HEK293 (cell line): Measurements from ENCODE around the gene CDKAL1.
"Not testable (repeated sequence)": the region's sequence is repeated elsewhere in the genome, so short reads cannot be mapped to it uniquely, and the experiment has no call there.

Source experiments
- CTCF ChIA-PET: fragments of 350-600 bp; formaldehyde crosslinking; extraction: SDS; loops from one replicate; lab custom pipeline; 2021; ENCODE audit warnings: antibody characterized with exemption; lab: Yijun Ruan, JAX
- POLR2A ChIA-PET: fragments of 300-600 bp; formaldehyde crosslinking; extraction: SDS; loops from one replicate; lab custom pipeline; 2020; ENCODE audit warnings: antibody characterized with exemption, inconsistent platforms; lab: Yijun Ruan, JAX
- H3K27ac ChIP-seq: fragments of 200-500 bp; sonication (Bioruptor generic); 2 replicates; pipeline ENCODE4 v1.5.1; 2014; ENCODE audit warnings: low read depth, low read length, control low read depth, inconsistent platforms; ENCODE audit errors: extremely low read depth
- H3K36me3 ChIP-seq, 2 experiments: fragments of 200-500 bp in 1 of 2; sonication (Bioruptor generic) in 1 of 2; 1 replicate in 1 of 2; 2 replicates in 1 of 2; pipeline ENCODE4 v1.5.1; 2014 to 2017; ENCODE audit warnings: inconsistent platforms in 2 of 2, low read length in 2 of 2; ENCODE audit not compliant: control insufficient read depth in 2 of 2, insufficient read depth in 1 of 2
- H3K4me1 ChIP-seq: fragments of 200-500 bp; sonication (Bioruptor generic); 2 replicates; pipeline ENCODE4 v1.5.1; 2014; ENCODE audit warnings: mild to moderate bottlenecking, low read length, inconsistent platforms; ENCODE audit not compliant: control insufficient read depth, insufficient read depth
- H3K4me3 ChIP-seq: 2 replicates; pipeline ENCODE4 v1.5.1; 2011; ENCODE audit warnings: low read depth, mild to moderate bottlenecking, control low read depth, low read length, moderate library complexity
- H3K9me3 ChIP-seq: fragments of 200-500 bp; sonication (Bioruptor generic); 2 replicates; pipeline ENCODE4 v1.5.1; 2014; ENCODE audit warnings: low read depth, low read length, inconsistent platforms; ENCODE audit not compliant: control insufficient read depth, insufficient read depth
- GLI2 ChIP-seq: fragments of 450-650 bp; formaldehyde crosslinking; IDR thresholded peaks from 2 replicates; pipeline ENCODE4; 2017; ENCODE audit warnings: missing biosample characterization, missing genetic modification characterization, low read depth, borderline replicate concordance
- ZBTB11 ChIP-seq: fragments of 450-650 bp; formaldehyde crosslinking; conservative IDR thresholded peaks from 2 replicates; pipeline ENCODE4 v1.5.1; 2016; ENCODE audit warnings: low read depth, missing biosample characterization, missing genetic modification characterization
- ZBTB8A ChIP-seq: fragments of 450-650 bp; formaldehyde crosslinking; IDR thresholded peaks from 2 replicates; pipeline ENCODE4 v1.5.1; 2016; ENCODE audit warnings: missing biosample characterization, missing genetic modification characterization
- ZNF121 ChIP-seq: fragments of 450-650 bp; formaldehyde crosslinking; IDR thresholded peaks from 2 replicates; pipeline ENCODE4 v1.5.1; 2016; ENCODE audit warnings: missing biosample characterization, missing genetic modification characterization
- ZNF140 ChIP-seq: fragments of 450-650 bp; formaldehyde crosslinking; IDR thresholded peaks from 2 replicates; pipeline ENCODE4 v1.5.1; 2016; ENCODE audit warnings: missing biosample characterization, missing genetic modification characterization
- ZNF266 ChIP-seq: fragments of 450-650 bp; formaldehyde crosslinking; IDR thresholded peaks from 2 replicates; pipeline ENCODE4 v1.5.1; 2016; ENCODE audit warnings: missing biosample characterization, missing genetic modification characterization, low read depth
- ZNF394 ChIP-seq: fragments of 450-650 bp; formaldehyde crosslinking; IDR thresholded peaks from 2 replicates; pipeline ENCODE4 v1.5.1; 2016; ENCODE audit warnings: missing biosample characterization, missing genetic modification characterization, mild to moderate bottlenecking, moderate library complexity, borderline replicate concordance
- ZNF426 ChIP-seq: fragments of 450-650 bp; formaldehyde crosslinking; IDR thresholded peaks from 2 replicates; pipeline ENCODE4 v1.5.1; 2017; ENCODE audit warnings: missing biosample characterization, missing genetic modification characterization, mild to moderate bottlenecking, inconsistent platforms, moderate library complexity
- ZNF433 ChIP-seq: fragments of 450-650 bp; formaldehyde crosslinking; IDR thresholded peaks from 2 replicates; pipeline ENCODE4 v1.5.1; 2016; ENCODE audit warnings: missing biosample characterization, missing genetic modification characterization, low read depth
- ZNF510 ChIP-seq: fragments of 450-650 bp; formaldehyde crosslinking; IDR thresholded peaks from 2 replicates; pipeline ENCODE4 v1.5.1; 2018; ENCODE audit warnings: mild to moderate bottlenecking, missing genetic modification characterization, missing biosample characterization; ENCODE audit not compliant: insufficient replicate concordance
- ZNF514 ChIP-seq: fragments of 450-650 bp; formaldehyde crosslinking; IDR thresholded peaks from 2 replicates; pipeline ENCODE4 v1.5.1; 2016; ENCODE audit warnings: missing biosample characterization, missing genetic modification characterization
- ZNF518A ChIP-seq: fragments of 450-650 bp; formaldehyde crosslinking; conservative IDR thresholded peaks from 2 replicates; pipeline ENCODE4 v1.5.1; 2016; ENCODE audit warnings: low read depth, missing biosample characterization, missing genetic modification characterization
- ZNF555 ChIP-seq: fragments of 450-650 bp; formaldehyde crosslinking; conservative IDR thresholded peaks from 2 replicates; pipeline ENCODE4 v1.5.1; 2017; ENCODE audit warnings: missing biosample characterization, mild to moderate bottlenecking, missing genetic modification characterization, inconsistent platforms
- ZNF560 ChIP-seq: fragments of 450-650 bp; formaldehyde crosslinking; IDR thresholded peaks from 2 replicates; pipeline ENCODE4 v1.5.1; 2017; ENCODE audit warnings: missing biosample characterization, missing genetic modification characterization, borderline replicate concordance
- ZNF623 ChIP-seq: fragments of 450-650 bp; formaldehyde crosslinking; IDR thresholded peaks from 2 replicates; pipeline ENCODE4 v1.5.1; 2016; ENCODE audit warnings: missing biosample characterization, missing genetic modification characterization
- ZNF629 ChIP-seq: fragments of 450-650 bp; formaldehyde crosslinking; IDR thresholded peaks from 2 replicates; pipeline ENCODE4 v1.5.1; 2017; ENCODE audit warnings: missing biosample characterization, missing genetic modification characterization
- ZNF654 ChIP-seq: fragments of 450-650 bp; formaldehyde crosslinking; IDR thresholded peaks from 2 replicates; pipeline ENCODE4 v1.5.1; 2016; ENCODE audit warnings: low read depth, missing biosample characterization, missing genetic modification characterization
- ZXDB ChIP-seq: fragments of 450-650 bp; formaldehyde crosslinking; IDR thresholded peaks from 2 replicates; pipeline ENCODE4 v1.5.1; 2016; ENCODE audit warnings: missing biosample characterization, missing genetic modification characterization
- TF ChIP-seq, protein P1 (sequence below): fragments of 450-650 bp; formaldehyde crosslinking; IDR thresholded peaks from 2 replicates; pipeline ENCODE4 v1.5.1; 2016; ENCODE audit warnings: missing biosample characterization, missing genetic modification characterization
- TF ChIP-seq, protein P2 (sequence below): fragments of 450-650 bp; formaldehyde crosslinking; IDR thresholded peaks from 2 replicates; pipeline ENCODE4 v1.5.1; 2016; ENCODE audit warnings: missing biosample characterization, missing genetic modification characterization

CDKAL1 gene

DNA sequence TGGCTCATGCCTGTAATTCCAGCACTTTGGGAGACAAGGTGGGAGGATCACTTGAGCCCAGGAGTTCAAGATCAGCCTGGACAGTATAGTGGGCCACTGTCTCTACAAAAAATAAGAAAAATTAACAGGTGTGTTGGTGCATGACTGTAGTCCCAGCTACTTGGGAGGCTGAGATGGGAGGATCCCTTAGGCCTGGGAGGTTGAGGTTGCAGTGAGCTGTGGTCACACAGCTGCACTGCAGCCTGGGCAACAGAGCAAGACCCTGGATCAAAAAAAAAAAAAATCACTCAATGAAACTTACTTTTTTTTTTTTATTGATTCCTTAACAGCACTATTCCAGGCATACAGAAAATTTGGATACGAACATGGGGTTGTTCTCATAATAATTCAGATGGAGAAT lies 14.0 kb downstream of the CDKAL1 start:
- H3K27ac ChIP-seq: no peak overlapping the region
- ChIA-PET CTCF (no interaction called here), POLR2A (interaction anchor here (0.7 kb wide), 2 partner anchors 243 to 1045 kb away, joined by 5 to 9 read pairs; no protein-coding TSS in a partner anchor)
- H3K9me3 ChIP-seq: no peaks in the 10 kb centered on the region
- H3K36me3 ChIP-seq: peaks cover 45 to 47% of the 10 kb centered on the region in 2 experiments
- H3K4me3 ChIP-seq: no peak overlapping the region
- TF ChIP-seq ZNF121: peak; percentile 31; the same call in 1 of the 2 replicates
- TF ChIP-seq, protein P1, sequence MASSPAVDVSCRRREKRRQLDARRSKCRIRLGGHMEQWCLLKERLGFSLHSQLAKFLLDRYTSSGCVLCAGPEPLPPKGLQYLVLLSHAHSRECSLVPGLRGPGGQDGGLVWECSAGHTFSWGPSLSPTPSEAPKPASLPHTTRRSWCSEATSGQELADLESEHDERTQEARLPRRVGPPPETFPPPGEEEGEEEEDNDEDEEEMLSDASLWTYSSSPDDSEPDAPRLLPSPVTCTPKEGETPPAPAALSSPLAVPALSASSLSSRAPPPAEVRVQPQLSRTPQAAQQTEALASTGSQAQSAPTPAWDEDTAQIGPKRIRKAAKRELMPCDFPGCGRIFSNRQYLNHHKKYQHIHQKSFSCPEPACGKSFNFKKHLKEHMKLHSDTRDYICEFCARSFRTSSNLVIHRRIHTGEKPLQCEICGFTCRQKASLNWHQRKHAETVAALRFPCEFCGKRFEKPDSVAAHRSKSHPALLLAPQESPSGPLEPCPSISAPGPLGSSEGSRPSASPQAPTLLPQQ (tag by site-specific recombination): no peak
- H3K4me1 ChIP-seq: peaks cover 2% of the 10 kb centered on the region; the same call in 1 of the 2 replicates

DNA sequence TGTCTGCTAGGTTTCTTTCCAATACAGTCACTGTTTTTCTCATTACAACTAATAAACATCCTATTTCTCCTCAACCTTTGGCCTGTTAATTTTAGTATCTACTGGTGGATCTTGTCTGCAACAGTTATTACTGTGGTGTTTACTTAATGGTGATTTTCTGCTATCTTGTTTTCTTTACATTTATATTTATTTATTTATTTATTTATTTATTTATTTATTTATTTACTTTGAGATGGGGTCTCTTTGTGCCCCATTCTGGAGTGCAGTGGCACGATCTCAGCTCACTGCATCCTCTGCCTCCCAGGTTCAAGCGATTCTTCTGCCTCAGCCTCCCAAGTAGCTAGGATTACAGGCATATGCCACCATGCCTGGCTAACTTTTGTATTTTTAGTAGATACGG lies 15.1 kb downstream of the CDKAL1 start:
- H3K4me3 ChIP-seq, POLR2A ChIA-PET, H3K9me3 ChIP-seq, H3K4me1 ChIP-seq, H3K27ac ChIP-seq: not testable (repeated sequence)
- peak; percentile 40; the same call in 1 of the 2 replicates for TF ChIP-seq ZNF140
- peak; percentile 63; the same call in 1 of the 2 replicates for TF ChIP-seq ZBTB11 (tag by site-specific recombination)
- TF ChIP-seq ZXDB (tag by site-specific recombination): peak; percentile 42; the same call in 1 of the 2 replicates
- TF ChIP-seq, protein P2, sequence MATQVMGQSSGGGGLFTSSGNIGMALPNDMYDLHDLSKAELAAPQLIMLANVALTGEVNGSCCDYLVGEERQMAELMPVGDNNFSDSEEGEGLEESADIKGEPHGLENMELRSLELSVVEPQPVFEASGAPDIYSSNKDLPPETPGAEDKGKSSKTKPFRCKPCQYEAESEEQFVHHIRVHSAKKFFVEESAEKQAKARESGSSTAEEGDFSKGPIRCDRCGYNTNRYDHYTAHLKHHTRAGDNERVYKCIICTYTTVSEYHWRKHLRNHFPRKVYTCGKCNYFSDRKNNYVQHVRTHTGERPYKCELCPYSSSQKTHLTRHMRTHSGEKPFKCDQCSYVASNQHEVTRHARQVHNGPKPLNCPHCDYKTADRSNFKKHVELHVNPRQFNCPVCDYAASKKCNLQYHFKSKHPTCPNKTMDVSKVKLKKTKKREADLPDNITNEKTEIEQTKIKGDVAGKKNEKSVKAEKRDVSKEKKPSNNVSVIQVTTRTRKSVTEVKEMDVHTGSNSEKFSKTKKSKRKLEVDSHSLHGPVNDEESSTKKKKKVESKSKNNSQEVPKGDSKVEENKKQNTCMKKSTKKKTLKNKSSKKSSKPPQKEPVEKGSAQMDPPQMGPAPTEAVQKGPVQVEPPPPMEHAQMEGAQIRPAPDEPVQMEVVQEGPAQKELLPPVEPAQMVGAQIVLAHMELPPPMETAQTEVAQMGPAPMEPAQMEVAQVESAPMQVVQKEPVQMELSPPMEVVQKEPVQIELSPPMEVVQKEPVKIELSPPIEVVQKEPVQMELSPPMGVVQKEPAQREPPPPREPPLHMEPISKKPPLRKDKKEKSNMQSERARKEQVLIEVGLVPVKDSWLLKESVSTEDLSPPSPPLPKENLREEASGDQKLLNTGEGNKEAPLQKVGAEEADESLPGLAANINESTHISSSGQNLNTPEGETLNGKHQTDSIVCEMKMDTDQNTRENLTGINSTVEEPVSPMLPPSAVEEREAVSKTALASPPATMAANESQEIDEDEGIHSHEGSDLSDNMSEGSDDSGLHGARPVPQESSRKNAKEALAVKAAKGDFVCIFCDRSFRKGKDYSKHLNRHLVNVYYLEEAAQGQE (tag by site-specific recombination): peak; percentile 51; the same call in 1 of the 2 replicates
- TF ChIP-seq ZNF510 (tag by site-specific recombination): peak; percentile 66
- TF ChIP-seq ZNF654 (tag by site-specific recombination): peak; percentile 27
- peak; percentile 54 for TF ChIP-seq ZNF555 (tag by site-specific recombination)
- peak; percentile 67 for TF ChIP-seq ZNF426
- peak; percentile 50 for TF ChIP-seq ZBTB8A (tag by site-specific recombination)
- 0 out of 2 replicates have a peak, but pooled peaks have one; percentile 24 for TF ChIP-seq ZNF629
- TF ChIP-seq ZNF514 (tag by site-specific recombination): 0 out of 2 replicates have a peak, but pooled peaks have one; percentile 69
- TF ChIP-seq ZNF560: 0 out of 2 replicates have a peak, but pooled peaks have one; percentile 25
- peak; percentile 77 for TF ChIP-seq ZNF518A (tag by site-specific recombination)
- peak; percentile 27; the same call in 1 of the 2 replicates for TF ChIP-seq GLI2
- TF ChIP-seq ZNF433 (tag by site-specific recombination): 0 out of 2 replicates have a peak, but pooled peaks have one; percentile 50
- 0 out of 2 replicates have a peak, but pooled peaks have one; percentile 31 for TF ChIP-seq ZNF266 (tag by site-specific recombination)
- TF ChIP-seq ZNF394 (tag by site-specific recombination): peak; percentile 79; the same call in 1 of the 2 replicates
- peak; percentile 55 for TF ChIP-seq ZNF623
- H3K36me3 ChIP-seq: peaks cover 46 to 55% of the 10 kb centered on the region in 2 experiments
- CTCF ChIA-PET: interaction anchor here (0.7 kb wide), 1 partner anchor 250 kb away, joined by 3 read pairs; no protein-coding TSS in a partner anchor
